Urinary bladder (tissue), 4 donors: Measurements from ENCODE around the gene METTL25. TPM values are rescaled to one million over a fixed set of nuclear protein-coding genes. Genes with fewer than 3 reads are reported as not detected.

Experiments used
- DNase-seq: peaks from one replicate; pipeline ENCODE4 v3.0.0-alpha.2; 2015; ENCODE audit errors: extremely low spot score
- H3K27ac ChIP-seq: one replicate; pipeline ENCODE4 v1.5.1; 2013; ENCODE audit warnings: low read depth, mild to moderate bottlenecking, moderate library complexity
- H3K36me3 ChIP-seq: one replicate; pipeline ENCODE4 v1.6.1; 2013; ENCODE audit warnings: mild to moderate bottlenecking, moderate library complexity; ENCODE audit not compliant: insufficient read depth
- H3K4me1 ChIP-seq: one replicate; pipeline ENCODE4 v1.6.1; 2013; ENCODE audit warnings: mild to moderate bottlenecking, moderate library complexity; ENCODE audit not compliant: insufficient read depth
- H3K4me3 ChIP-seq: one replicate; pipeline ENCODE4 v1.5.1; 2013; ENCODE audit warnings: low read depth, low read length
- WGBS: extraction: QIAGEN DNeasy Blood & Tissue Kit; methylation state at CpG from one replicate; pipeline ENCODE4 v1.1.7; 2013; 5-methylcytosine and 5-hydroxymethylcytosine counted together
- polyA plus RNA-seq: library from polyadenylated mRNA; stranded (reverse); fragments of 200-250 nt; gene quantifications from one replicate; pipeline ENCODE4 v1.2.3, GENCODE V29; 2013
- total RNA-seq: library from RNA; depleted of rRNA; stranded (reverse); fragments of >200 nt; gene quantifications from one replicate; pipeline ENCODE4 v1.2.3, GENCODE V29; 2014
- donor health status: healthy with polysubstance abuse.
- donor health status: healthy.

Gene METTL25
- total and polyA plus RNA-seq, 2 donors: 5.3 to 65.6 TPM

DNA sequence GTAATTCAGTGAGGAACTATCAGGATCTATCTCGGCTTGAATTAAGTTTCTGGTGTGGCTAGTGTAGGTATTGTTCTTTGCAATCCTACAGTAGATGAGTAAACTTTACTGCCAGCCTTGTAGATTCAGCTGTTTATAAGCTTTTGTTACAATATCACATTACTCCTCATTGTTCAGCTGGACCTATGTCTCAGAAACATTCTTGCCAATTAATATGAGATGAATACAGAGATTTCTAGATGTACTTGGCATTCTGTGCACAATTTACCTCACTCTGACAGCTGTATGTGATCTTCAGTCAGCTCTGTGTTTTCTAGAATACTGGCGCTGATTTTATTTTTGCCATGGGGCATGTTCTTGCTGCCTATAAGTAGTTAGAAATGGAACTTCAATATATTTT, 55.7 kb downstream of the METTL25 start:
- H3K27ac ChIP-seq: no peak overlapping the region
- DNase-seq: no peak
- H3K4me1 ChIP-seq: no peaks in the 10 kb centered on the region
- no peak overlapping the region for H3K4me3 ChIP-seq
- 95% methylated on average over 2 of the region's 2 CpGs for WGBS
- H3K36me3 ChIP-seq: no peaks in the 10 kb centered on the region

DNA sequence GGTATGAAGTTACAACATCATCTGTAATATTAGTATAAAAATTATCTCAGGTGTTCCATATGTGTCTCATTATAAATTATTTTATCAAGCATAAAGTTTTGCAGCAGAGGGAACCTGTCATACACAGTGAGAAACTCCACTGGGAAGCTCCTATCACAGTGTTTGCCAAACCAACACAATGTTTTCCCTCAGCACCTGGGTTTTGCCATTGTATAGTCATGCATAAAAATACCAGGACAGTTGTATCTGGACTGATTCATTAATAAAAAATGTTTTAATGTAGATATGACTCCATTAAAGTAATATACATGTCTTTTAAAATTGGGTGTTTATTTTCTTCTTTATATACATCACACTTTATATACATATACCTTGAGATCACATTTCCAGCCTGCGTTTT, 56.6 kb downstream of the METTL25 start:
- Histone ChIP-seq H3K36me3 (no peaks in the 10 kb centered on the region), H3K4me3 (no peak overlapping the region), H3K27ac (no peak overlapping the region), H3K4me1 (no peaks in the 10 kb centered on the region)
- 92% methylated on average over 1 of the region's 1 CpG for WGBS
- DNase-seq: no peak

GRCh38 chr12:82415402-82415801, 57.1 kb downstream of the METTL25 start:
- no peaks in the 10 kb centered on the region for H3K36me3 ChIP-seq
- DNase-seq: no peak
- no peak overlapping the region for H3K27ac ChIP-seq
- H3K4me3 ChIP-seq: no peak overlapping the region
- 96% methylated on average over 3 of the region's 3 CpGs for WGBS
- H3K4me1 ChIP-seq: no peaks in the 10 kb centered on the region

DNA sequence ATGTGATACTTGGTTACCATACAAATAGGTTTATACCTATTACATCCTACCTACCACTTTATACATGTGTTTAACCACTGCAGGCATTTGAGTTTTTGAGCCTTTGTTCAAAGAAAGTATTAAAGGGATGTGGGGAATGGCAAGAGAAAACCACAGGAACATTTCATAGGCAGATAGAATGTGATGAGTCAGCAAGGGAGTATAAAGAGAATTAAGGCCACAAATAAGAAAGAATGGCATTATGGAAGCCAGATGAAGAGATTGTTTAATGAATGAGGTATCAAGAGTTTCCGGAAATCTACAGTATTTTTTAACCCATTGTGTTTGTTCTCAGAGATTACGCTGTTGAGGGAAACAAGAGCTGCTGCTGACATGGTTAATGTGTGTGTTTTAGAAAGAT, 66.9 kb downstream of the METTL25 start:
- H3K27ac ChIP-seq: no peak overlapping the region
- H3K4me1 ChIP-seq: no peaks in the 10 kb centered on the region
- no peak for DNase-seq
- no peaks in the 10 kb centered on the region for H3K36me3 ChIP-seq
- WGBS: 77% methylated on average over 2 of the region's 2 CpGs
- H3K4me3 ChIP-seq: no peak overlapping the region

- 50% methylated on average over 4 of the region's 4 CpGs for WGBS
- H3K4me3 ChIP-seq: no peak overlapping the region
- no peak for DNase-seq
Measured at GRCh38 chr12:82426081-82426480, 67.8 kb downstream of the METTL25 start.

DNA sequence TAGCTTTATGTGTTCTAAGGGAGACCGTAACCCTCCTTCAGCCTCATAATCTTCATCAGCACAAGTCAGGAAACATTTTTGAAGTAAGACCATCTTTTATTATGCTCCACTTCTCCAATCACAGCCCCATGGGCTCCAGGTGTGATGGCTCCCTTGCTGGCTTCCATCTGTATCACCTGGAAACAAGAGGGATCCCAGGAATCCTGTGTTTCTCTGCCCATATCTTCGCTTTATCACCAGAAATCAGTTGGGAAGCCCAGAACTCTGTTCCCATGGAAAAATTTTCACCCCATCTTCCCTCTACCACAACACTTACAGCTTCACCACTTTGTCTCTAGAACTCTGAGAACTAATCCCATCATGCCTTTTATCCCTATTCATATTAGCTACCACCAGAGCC, 68.3 kb downstream of the METTL25 start:
- Histone ChIP-seq H3K4me1 (no peaks in the 10 kb centered on the region), H3K27ac (no peak overlapping the region), H3K4me3 (no peak overlapping the region), H3K36me3 (no peaks in the 10 kb centered on the region)
- WGBS: 98% methylated on average over 2 of the region's 2 CpGs
- no peak for DNase-seq

More at GRCh38 chr12:82426081-82426480, 67.8 kb downstream of the METTL25 start:
- Histone ChIP-seq H3K4me1 (no peaks in the 10 kb centered on the region), H3K27ac (no peak overlapping the region), H3K36me3 (no peaks in the 10 kb centered on the region)

GRCh38 chr12:82430541-82431145, 72.3 kb downstream of the METTL25 start:
- Histone ChIP-seq H3K4me3 (no peak overlapping the region), H3K4me1 (no peaks in the 10 kb centered on the region), H3K27ac (no peak overlapping the region), H3K36me3 (no peaks in the 10 kb centered on the region)
- WGBS: 69% methylated on average over 3 of the region's 3 CpGs
- DNase-seq: no peak

DNA sequence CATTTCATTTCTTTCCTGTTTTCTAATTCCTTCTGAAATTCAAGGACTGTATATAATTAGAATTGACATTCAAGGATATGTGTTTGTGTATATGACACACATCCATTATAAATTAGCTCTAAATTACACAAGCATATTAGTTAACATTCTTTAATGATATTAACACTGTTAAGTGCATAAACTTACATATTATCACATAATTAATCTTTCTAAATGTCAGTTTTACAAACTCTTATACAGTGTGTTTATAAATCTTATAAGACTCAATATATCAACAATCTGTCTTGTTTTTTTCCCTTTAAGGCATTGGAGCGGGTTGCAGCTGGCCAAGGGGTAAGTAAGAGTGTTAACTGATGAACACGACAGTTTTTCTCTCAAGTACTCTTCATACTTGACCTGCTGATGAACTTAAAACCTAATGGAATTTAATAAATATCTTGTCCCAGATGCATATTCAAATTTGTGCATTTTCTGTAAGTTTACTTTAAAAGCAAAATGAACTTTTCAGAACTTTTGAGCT, 76.1 kb downstream of the METTL25 start:
- 48% methylated on average over 2 of the region's 2 CpGs for WGBS
- H3K27ac ChIP-seq: no peak overlapping the region
- DNase-seq: no peak
- H3K36me3 ChIP-seq: no peaks in the 10 kb centered on the region
- H3K4me1 ChIP-seq: no peaks in the 10 kb centered on the region
- H3K4me3 ChIP-seq: no peak overlapping the region

DNA sequence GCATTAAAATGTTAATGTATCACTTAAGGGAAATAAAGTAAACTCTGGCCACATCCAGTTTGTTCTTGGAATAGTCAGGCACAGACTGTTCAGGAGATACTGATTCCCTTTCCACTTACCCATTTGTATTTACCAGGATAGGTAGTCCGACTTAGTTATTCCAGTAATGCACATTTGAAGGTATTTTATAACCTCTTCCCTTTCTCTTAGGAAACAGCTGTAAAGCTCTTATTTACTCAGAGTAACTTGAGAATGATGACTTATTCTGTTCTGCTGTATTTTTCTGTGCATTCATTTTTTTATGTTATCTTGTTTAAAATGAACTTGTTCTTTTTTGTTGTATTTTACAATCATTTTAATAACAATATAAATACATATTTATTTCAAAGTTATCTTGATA, 78.0 kb downstream of the METTL25 start:
- H3K4me1 ChIP-seq: no peaks in the 10 kb centered on the region
- 80% methylated on average over 1 of the region's 1 CpG for WGBS
- H3K27ac ChIP-seq: no peak overlapping the region
- no peaks in the 10 kb centered on the region for H3K36me3 ChIP-seq
- DNase-seq: no peak
- H3K4me3 ChIP-seq: no peak overlapping the region

GRCh38 chr12:82437744-82438143, 79.4 kb downstream of the METTL25 start:
- no peak overlapping the region for H3K27ac ChIP-seq
- 95% methylated on average over 3 of the region's 3 CpGs for WGBS
- no peaks in the 10 kb centered on the region for H3K4me1 ChIP-seq
- no peak overlapping the region for H3K4me3 ChIP-seq
- DNase-seq: no peak
- H3K36me3 ChIP-seq: no peaks in the 10 kb centered on the region

GRCh38 chr12:82438356-82438755, 80.0 kb downstream of the METTL25 start:
- no peak overlapping the region for H3K27ac ChIP-seq
- DNase-seq: no peak
- H3K36me3 ChIP-seq: peaks cover 2% of the 10 kb centered on the region
- WGBS: 92% methylated on average over 4 of the region's 4 CpGs
- no peak overlapping the region for H3K4me3 ChIP-seq
- H3K4me1 ChIP-seq: no peaks in the 10 kb centered on the region

DNA sequence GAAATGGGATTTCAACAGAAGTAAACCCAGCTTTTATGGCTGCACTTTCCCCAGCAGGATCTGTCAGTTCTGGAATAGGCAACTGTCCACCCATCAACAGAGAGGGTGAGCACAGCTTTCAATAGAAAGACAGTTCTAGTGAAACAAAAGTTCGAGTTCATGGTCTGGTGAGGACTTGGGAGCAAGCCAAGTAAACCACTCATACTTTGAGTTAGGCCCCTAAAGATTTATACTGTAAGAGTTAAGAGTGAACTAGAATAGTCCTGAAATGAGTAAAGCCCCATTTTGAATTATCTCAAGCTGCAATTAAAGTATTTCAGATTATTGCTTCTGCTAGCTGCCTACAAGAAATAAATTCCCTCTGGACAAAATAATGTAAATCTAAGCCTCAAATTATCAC, 82.6 kb downstream of the METTL25 start:
- no peak for DNase-seq
- no peak overlapping the region for H3K4me3 ChIP-seq
- peaks cover 2% of the 10 kb centered on the region for H3K36me3 ChIP-seq
- 69% methylated on average over 1 of the region's 1 CpG for WGBS
- H3K27ac ChIP-seq: no peak overlapping the region
- no peaks in the 10 kb centered on the region for H3K4me1 ChIP-seq

DNA sequence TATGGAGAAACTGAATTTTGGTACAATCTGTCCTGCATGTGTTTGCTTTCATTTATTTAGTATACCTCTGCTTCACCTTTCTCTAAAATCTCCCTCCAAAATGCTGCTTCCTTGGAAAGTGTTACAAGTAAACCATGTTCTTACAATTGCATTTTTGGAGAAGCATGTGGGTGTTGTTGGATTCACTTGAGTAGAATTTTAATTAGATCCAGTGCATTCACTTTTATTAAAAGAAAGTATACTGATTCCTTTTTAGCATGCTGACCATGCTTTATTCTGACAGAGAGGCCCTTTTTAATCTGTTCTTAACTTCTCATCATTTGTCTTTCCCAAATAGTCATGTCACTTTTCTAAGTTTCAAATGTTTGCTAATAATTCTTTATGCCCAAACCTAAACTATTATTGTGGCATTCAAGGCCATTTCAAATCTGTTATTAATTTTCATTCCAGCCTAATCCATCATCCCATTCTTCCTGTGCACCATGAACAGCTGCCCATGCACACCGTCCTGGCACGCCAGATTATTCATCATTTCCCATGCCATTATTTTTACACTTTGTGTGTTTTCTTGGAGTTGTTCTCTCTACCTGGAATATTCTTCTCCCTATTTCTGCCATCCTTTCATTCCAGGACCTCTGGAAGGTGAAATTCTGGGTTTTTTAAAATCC, 90.7 kb downstream of the METTL25 start:
- WGBS: 94% methylated on average over 2 of the region's 2 CpGs
- H3K36me3 ChIP-seq: no peaks in the 10 kb centered on the region
- no peak overlapping the region for H3K27ac ChIP-seq
- DNase-seq: no peak
- H3K4me3 ChIP-seq: no peak overlapping the region
- H3K4me1 ChIP-seq: no peaks in the 10 kb centered on the region

DNA sequence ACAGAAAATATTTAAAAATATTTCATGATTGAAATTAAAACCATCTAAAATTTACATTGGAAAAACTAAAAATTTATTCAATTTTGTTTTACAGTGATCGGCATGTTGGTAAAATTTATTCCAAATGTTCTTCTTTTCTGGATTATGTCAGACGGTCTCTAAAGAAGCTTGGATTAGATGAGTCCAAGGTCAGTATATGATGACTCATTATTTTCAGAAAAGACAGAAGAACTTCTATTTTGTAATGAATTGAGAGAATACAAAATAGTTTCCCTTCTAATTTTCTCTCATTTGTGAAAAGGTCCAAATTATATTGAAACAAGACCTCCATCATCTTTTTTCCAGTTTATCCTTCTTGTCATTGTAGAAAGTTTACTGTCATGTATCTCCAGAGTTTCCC, 98.3 kb downstream of the METTL25 start:
- Histone ChIP-seq H3K4me1 (no peaks in the 10 kb centered on the region), H3K27ac (no peak overlapping the region), H3K4me3 (no peak overlapping the region), H3K36me3 (peaks cover 1% of the 10 kb centered on the region)
- WGBS: 68% methylated on average over 2 of the region's 2 CpGs
- DNase-seq: no peak
